SHP77 treated with DMSO at 0.1 percent for 48 hours (cell line): ENCODE measurements around the gene ZNF124.
"Not testable (repeated sequence)": the region's sequence is repeated elsewhere in the genome, so short reads cannot be mapped to it uniquely, and the experiment has no call there.

ENCODE experiments used
- DNase-seq: peaks from one replicate; lab custom pipeline; 2025; lab: John Stamatoyannopoulos, UW

The ZNF124 gene

DNA sequence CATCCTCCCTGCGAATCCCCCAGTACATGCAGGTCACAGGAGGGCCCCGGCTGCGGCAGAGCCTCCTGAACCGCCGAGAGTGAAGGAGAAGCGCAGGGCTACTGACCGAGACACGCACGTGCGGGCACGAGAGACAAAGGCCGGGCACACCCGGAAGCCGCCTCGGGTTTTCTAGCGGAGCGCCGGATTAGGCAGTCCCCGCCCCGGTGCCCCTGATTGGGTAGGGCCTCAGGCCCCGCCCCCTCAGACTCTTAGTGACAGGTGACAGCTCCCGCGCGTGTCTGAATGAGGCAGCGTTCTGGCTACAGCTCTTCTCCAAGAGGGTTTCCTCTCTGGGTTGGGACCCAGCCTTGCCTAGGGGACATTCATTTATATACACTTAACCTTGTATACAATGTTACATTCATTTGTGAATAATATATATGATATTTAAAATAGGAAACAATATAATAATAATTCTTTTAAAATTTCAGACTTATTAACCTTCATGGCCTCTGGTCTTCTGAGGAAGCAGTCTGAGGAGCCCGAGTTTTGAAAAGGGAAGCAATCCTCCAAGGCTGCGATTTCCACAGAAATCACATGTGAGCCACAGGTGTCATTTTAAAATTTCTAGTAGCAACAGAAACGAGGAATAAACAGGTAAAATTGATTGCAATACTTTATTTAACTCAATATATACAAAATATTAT, at the start of gene ZNF124:
Gene ZNF124, minus strand, starts transcription at position 146 of the 689 bp plus-strand sequence. Its CDS starts 143 bp downstream, at position 3.
- DNase-seq, result not testable (repeated sequence)

DNA sequence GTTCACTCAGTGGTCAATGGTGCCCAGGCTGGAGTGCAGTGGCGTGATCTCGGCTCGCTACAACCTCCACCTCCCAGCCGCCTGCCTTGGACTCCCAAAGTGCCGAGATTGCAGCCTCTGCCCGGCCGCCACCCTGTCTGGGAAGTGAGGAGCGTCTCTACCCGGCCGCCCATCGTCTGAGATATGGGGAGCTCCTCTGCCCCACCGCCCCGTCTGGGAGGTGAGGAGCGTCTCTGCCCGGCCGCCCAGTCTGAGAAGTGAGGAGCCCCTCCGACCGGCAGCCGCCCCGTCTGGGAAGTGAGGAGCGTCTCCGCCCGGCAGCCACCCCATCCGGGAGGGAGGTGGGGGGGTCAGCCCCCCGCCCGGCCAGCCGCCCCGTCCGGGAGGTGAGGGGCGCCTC, 48.5 kb upstream of the ZNF124 start:
- not testable (repeated sequence) for DNase-seq

DNA sequence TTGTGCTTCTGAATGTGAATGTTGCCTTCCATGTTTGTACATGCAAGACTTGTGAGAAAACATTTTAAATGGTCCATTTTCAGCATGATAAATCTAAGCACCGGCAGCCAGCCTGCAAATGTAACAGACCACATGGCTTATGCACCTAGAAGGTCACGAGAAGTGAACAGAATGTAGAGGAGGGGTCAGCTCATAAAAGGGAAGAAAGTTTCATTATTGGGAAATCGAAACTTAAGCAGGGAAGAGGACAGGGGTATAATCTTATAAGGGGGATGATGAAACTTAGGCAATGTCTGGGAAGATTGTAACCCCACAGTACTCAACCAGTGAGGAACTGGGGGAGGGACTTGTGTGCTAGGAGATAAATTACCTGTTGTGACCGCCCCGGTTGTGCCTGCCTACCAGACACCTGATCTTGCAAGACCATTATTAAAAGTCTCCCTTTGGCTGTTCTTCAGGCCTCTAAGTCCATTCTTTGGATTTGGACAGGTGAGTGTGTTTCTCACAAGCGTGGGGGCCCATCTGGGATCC, 46.4 kb upstream of the ZNF124 start:
- no peak for DNase-seq

- no peak for DNase-seq
These were observed 44.4 kb upstream of the ZNF124 start for GRCh38 chr1:247216261-247216660.

DNA sequence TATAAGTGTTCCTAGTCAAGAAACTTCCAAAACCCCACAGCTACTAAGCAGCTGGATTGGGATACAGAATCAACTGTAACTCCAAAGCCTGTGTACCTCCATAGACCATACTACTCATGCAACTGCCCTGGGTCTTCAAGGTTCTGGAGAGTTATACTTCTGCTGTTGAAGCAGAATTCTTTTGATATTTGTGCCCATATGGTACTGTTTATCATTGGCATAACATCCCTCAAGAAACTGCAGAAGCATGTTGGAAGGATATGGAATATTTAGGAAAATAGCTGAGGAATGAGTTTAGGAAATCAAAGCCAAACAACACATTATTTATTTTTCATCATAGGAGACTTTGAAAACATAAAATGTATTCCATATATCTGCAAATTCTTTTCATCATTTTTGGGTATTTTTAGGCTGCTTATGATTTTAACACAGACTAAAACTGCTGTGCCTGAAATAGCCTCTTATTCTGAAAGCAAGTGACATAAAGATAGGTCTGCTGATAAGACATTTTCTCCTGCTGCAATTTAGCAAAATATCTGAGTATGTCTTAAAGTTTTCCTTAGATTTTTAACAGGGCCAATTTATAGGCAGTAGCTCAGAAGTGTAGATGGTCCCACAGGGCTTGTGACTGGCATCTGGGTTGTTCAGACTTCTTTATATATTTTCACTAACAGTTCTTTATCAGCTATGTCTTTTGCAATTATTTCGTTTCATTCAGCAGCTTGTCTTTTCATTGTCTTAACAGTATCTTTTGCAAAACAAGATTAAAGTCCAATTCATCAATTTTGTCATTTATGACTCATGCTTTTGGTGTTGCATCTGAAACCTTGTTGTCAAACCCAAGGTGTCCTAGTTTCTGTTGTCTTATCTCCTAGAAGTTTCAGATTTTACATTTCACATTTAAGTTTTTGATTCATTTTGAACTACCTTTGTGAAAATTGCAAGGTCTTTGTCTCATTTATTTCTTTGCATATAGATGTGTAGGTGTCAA, 41.1 kb upstream of the ZNF124 start:
- no peak for DNase-seq

GRCh38 chr1:247212012-247212411, 40.2 kb upstream of the ZNF124 start:
- no peak for DNase-seq

DNA sequence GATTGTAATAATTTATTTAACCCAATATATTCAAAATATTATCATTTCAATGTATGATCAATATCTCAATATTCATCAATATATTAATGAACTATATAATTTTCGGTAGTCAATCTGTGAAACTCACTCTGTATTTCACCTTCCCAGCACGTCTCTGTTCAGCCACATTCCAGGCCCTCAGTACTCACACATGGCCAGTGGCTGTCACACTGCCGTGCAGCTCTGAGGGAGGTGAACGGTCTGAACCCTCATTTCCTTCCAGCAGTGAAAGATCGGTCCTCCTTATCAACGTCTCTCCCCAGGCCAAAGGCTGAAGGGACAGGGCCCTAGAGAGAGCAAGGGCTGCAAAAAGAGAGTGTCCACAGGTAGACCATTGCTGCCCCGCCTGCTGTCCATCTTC, 39.5 kb upstream of the ZNF124 start:
- DNase-seq, result no peak

GRCh38 chr1:247210376-247211117, 38.7 kb upstream of the ZNF124 start:
- DNase-seq, result peak; percentile 82

DNA sequence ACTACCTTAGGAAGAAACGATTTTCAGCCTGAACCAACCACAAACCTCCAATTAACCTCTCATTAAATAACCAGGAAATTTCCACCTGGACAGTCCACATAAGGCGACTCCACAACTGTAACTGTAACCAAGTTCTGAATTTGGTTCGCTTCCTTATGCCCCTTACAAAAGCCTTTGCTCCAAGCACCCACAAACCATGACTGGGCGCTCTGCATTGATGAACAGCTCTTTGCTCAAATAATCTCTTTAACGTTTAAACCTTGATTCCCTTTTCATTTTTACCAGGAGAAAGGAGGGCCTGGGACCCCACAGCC, 38.2 kb upstream of the ZNF124 start:
- DNase-seq, result no peak

DNA sequence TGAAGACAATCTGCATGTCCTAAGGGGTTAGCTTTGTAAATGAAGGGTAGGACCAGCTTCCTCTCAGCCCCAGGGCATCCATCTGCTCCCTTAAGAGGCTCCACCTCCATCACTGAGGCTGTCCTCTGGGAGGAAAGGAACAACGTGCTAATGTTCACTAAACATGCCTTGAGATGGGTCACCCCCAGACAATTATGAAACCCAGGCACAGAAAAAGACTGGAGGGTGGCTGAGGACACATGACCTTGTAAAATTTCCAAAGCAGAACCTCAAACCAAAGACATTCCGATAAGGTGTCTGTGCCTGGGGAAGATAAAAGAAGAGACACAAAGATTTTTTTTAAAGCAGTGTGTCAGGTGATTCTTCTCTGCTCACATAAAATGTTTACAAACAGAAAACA, 37.6 kb upstream of the ZNF124 start:
- DNase-seq, result no peak

DNA sequence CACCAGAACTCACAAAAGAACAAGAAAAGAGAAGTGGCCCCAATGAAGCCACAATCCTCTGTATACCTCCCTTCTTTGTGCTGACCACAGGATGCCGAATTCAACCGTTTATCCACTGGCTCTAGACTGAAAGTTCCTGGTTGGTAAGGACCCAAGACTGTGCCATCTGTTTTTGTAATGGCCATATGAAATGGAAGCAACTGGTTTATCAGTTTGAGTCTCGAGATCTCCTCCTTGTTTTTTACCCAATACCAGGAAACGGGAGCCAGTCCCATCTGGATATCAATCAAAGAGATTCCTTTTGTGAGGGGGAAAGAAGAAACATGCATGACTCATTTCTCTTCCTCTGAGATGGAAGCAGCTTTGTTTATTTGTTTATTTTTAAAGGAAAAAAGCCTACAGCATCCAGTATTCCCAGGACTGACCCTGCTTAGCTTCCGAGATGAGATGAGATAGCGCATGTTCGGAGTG, 32.4 kb upstream of the ZNF124 start:
- no peak for DNase-seq

GRCh38 chr1:247198781-247199180, 27.0 kb upstream of the ZNF124 start:
- no peak for DNase-seq

GRCh38 chr1:247193958-247194357, 22.1 kb upstream of the ZNF124 start:
- no peak for DNase-seq

DNA sequence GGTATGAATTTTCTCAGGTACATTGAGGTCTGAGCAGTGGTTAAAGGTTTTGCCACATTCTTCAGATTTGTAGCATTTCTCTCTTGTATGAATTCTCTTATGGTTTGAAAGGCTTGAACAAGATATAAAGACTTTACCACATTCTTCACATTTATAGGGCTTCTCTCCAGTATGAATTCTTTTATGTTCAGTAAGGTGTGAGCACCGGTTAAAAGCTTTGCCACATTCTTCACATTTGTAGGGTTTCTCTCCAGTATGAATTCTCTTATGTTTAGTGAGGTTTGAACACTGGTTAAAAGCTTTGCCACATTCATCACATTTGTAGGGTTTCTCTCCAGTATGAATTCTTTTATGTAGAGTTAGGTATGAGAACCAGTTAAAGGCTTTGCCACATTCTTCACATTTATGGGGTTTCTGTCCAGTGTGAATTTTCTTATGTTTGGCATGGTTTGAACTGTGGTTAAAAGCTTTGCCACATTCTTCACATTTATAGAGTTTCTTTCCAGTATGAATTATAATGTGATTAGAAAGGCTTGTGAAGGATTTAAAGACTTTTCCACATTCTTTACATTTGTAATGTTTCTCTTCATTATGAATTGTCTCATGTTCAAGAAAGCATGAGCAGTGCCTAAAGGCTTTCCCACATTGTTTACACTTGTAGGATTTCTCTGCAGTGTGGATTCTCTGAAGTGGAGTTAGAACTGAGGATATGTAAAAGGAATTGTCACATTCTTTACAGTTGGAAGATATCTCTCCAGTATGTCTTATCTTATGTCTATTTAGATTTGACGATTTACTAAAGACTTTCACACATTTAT, 18.4 kb upstream of the ZNF124 start:
- DNase-seq, result no peak

DNA sequence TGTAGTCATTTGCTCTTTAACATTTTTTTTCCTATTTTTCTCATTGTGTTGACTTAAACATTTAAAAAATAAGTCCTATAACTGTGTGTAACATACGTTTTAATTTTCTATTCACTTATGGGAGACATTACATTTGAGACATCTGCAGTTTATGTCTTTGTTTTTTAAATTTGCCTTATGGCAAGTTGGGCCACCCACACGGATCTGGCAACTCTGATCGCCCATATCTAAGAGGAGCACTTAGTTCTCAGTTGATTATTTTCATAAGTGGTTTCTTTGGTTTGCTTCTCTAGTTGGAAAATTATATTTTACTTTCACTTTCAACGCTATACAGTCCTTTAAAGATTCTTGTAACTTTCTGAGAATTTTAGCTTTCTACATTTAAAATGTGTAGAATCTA, 13.8 kb upstream of the ZNF124 start:
- DNase-seq, result no peak

DNA sequence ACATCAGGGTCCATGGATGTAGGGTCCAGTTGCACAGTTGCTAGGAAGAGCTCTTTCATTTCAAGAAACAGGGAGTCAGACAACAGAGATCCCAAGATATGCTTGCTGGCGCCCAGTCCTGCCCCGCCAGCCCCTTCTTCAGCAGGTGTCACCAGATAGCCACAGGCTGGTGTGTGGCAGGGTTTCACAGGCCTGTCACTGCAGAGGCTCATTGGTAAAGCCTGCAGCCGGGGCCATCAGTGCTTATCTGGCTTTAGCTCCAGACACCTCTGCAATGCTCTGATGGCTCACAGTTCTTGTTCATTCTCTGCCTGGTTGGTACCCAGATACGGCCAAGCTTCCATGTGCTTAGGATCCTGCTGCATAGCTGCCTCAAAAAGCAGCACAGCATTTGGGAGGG, 12.4 kb upstream of the ZNF124 start:
- DNase-seq, result no peak

DNA sequence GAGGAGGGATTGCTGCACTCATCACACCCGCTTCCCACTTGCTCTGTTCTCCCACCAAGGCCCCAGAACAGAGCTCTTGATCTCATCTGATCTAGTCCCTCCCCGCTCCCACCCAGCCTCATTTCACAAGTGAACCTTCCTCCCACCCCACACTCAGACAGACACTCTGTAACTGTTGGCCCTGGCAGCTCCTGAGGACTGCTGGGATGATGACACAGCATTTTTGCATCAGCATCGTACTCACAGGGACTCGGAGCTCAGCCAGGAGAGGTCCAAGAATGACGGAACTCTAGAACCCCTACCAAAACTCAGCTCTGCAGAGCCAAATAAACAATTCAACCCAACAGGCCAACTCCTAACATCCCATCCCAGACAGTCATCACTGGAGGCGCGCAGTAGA, 11.2 kb upstream of the ZNF124 start:
- DNase-seq, result no peak

GRCh38 chr1:247180581-247180980, 8.8 kb upstream of the ZNF124 start:
- DNase-seq, result no peak

- DNase-seq, result no peak
These were observed 5.9 kb upstream of the ZNF124 start for GRCh38 chr1:247177755-247178154.

DNA sequence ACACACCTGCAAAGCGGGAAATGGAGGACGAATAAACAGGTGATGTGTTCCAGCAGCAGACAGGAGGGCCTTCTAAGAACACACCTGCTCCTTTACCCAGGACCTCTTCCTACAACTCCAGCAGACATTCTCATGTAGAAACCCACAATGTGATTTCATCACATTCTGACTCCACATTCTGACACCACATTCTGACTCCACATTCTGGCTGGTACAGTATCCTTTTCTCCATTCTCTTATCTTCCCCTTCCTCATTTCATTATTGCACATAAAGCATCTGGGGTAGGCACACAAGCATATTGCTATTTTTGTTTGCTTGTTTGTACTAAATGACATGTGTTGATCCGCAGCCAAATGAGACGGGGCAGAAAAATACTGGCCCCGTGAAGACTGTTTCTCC, 3.6 kb upstream of the ZNF124 start:
- DNase-seq, result no peak

GRCh38 chr1:247173431-247173830, 1.6 kb upstream of the ZNF124 start:
- DNase-seq, result no peak
